ENCODE results near the gene FOXO1.
A peak's percentile ranks its signal among the peaks of the same experiment; 100 is the strongest.
"Not testable (repeated sequence)": the region's sequence is repeated elsewhere in the genome, so short reads cannot be mapped to it uniquely, and the experiment has no call there.

FOXO1 gene

GRCh38 chr13:40666933-40667621 is 636 bp upstream of the FOXO1 start:
- TF ChIP-seq CTCF (IDR thresholded peaks at IDR 0.05; ENCODE audit: low read depth, low read length, missing control alignments): no peak
- DNase-seq (ENCODE audit: extremely low read depth, low read depth): no peak
- H3K4me3 ChIP-seq (replicated peaks; ENCODE audit: low read depth, low read length): peak overlapping the region; percentile 53

GRCh38 chr13:40665126-40666044 is 1.1 kb downstream of the FOXO1 start:
- no peak for DNase-seq (ENCODE audit: extremely low read depth, low read depth)
- TF ChIP-seq CTCF (IDR thresholded peaks at IDR 0.05; ENCODE audit: low read depth, low read length, missing control alignments): no peak
- H3K4me3 ChIP-seq (replicated peaks; ENCODE audit: low read depth, low read length): peak overlapping the region; percentile 57

GRCh38 chr13:40664350-40665125 is 1.9 kb downstream of the FOXO1 start:
- no peak for DNase-seq (ENCODE audit: extremely low read depth, low read depth)
- H3K4me3 ChIP-seq (replicated peaks; ENCODE audit: low read depth, low read length): peak overlapping the region; percentile 57
- no peak for TF ChIP-seq CTCF (IDR thresholded peaks at IDR 0.05; ENCODE audit: low read depth, low read length, missing control alignments)

- peak overlapping the region; percentile 57 for H3K4me3 ChIP-seq (replicated peaks; ENCODE audit: low read depth, low read length)
- not testable (repeated sequence) for DNase-seq (ENCODE audit: extremely low read depth, low read depth)
Observed at GRCh38 chr13:40664100-40664349, 2.4 kb downstream of the FOXO1 start.

- TF ChIP-seq CTCF (IDR thresholded peaks at IDR 0.05; ENCODE audit: low read depth, low read length, missing control alignments): no peak
- no peak overlapping the region for H3K4me3 ChIP-seq (replicated peaks; ENCODE audit: low read depth, low read length)
- no peak for DNase-seq (ENCODE audit: extremely low read depth, low read depth)
Observed at GRCh38 chr13:40662866-40663265, 3.6 kb downstream of the FOXO1 start.

GRCh38 chr13:40661875-40662665 is 4.4 kb downstream of the FOXO1 start:
- no peak for DNase-seq (ENCODE audit: extremely low read depth, low read depth)
- no peak for TF ChIP-seq CTCF (IDR thresholded peaks at IDR 0.05; ENCODE audit: low read depth, low read length, missing control alignments)
- H3K4me3 ChIP-seq (replicated peaks; ENCODE audit: low read depth, low read length): no peak overlapping the region

Measured in HFF-Myc (cell line).